ENCODE results near the gene CCDC39. TPM values are rescaled to one million over a fixed set of nuclear protein-coding genes. Genes with fewer than 3 reads are reported as not detected.
"Not testable (repeated sequence)": the region's sequence is repeated elsewhere in the genome, so short reads cannot be mapped to it uniquely, and the experiment has no call there.

The CCDC39 gene
- total RNA-seq, 1 donor from 2014 or later: 0.24 TPM

DNA sequence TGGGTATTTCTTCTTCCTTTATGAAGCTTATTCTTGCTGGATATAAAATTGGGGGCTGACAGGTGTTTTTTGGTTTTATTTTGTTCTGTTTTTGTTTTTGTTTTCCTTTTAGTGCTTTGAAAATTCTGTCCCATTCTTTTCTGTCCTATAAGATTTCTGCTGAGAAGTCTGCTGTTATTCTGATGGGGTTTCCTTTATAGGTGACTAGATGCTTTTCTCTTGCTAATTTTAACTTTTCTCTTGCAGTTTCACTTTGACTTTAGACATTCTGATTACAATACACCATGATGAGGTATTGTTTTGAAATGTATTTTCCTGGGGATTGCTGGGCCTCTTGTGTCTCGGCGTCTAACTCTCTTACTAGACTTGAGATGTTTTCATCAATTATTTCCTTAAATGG lies 54.6 kb downstream of the CCDC39 start:
- no peaks in the 10 kb centered on the region for H3K4me1 Mint-ChIP-seq
- Histone ChIP-seq H3F3A (ENCODE audit: low read depth) (no peaks in the 10 kb centered on the region), H3K4me3 (no peak overlapping the region), H3K36me3 (peaks cover 10% of the 10 kb centered on the region), H3K79me2 (ENCODE audit: low read depth) (no peaks in the 10 kb centered on the region), H3K9me3 (ENCODE audit: low read depth) (peaks cover 5% of the 10 kb centered on the region), H3K4me1 (peaks cover 3% of the 10 kb centered on the region), H2AFZ (replicated peaks) (no peak overlapping the region), H4K20me1 (ENCODE audit: low read depth) (no peaks in the 10 kb centered on the region), H3K4me2 (no peak overlapping the region), H3K27me3 (no peaks in the 10 kb centered on the region), H3K27ac (no peak overlapping the region), H3K9ac (no peak overlapping the region)
- no peak overlapping the region for H3K4me3 Mint-ChIP-seq
- no peaks in the 10 kb centered on the region for H3K27me3 Mint-ChIP-seq (ENCODE audit: insufficient read depth, low read depth)
- DNase-seq (ENCODE audit: low spot score): no peak
- no peaks in the 10 kb centered on the region for H3K9me3 Mint-ChIP-seq
- H3K36me3 Mint-ChIP-seq: peaks cover 2% of the 10 kb centered on the region
- TF ChIP-seq, protein P1, sequence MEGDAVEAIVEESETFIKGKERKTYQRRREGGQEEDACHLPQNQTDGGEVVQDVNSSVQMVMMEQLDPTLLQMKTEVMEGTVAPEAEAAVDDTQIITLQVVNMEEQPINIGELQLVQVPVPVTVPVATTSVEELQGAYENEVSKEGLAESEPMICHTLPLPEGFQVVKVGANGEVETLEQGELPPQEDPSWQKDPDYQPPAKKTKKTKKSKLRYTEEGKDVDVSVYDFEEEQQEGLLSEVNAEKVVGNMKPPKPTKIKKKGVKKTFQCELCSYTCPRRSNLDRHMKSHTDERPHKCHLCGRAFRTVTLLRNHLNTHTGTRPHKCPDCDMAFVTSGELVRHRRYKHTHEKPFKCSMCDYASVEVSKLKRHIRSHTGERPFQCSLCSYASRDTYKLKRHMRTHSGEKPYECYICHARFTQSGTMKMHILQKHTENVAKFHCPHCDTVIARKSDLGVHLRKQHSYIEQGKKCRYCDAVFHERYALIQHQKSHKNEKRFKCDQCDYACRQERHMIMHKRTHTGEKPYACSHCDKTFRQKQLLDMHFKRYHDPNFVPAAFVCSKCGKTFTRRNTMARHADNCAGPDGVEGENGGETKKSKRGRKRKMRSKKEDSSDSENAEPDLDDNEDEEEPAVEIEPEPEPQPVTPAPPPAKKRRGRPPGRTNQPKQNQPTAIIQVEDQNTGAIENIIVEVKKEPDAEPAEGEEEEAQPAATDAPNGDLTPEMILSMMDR (IDR thresholded peaks at IDR 0.05): no peak
- TF ChIP-seq EZH2phosphoT487 (IDR thresholded peaks at IDR 0.05): no peak
- no peak overlapping the region for H3K27ac Mint-ChIP-seq

DNA sequence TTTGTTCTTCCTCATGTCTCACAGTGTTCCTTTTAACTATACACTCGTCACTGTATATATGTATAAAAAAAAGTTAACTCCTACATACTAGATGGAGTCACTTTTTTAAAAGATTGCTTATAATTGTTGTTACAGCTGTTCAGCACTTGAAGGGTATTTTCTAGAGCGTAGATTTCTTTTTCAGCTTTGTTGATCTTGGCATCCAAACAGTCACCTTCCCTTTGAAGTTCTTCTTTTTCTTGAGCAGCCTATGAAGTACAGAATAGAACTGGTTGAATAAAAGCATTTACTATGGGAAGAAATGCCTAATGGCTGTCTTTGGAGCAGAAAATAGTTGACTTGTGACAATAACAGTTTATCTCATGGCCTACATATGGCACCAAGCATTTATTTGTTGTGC lies 59.6 kb downstream of the CCDC39 start:
- DNase-seq (ENCODE audit: low spot score): no peak
- Histone ChIP-seq H3K9me3 (ENCODE audit: low read depth) (peaks cover 5% of the 10 kb centered on the region), H3F3A (ENCODE audit: low read depth) (peaks cover 2% of the 10 kb centered on the region), H4K20me1 (ENCODE audit: low read depth) (no peaks in the 10 kb centered on the region), H3K4me2 (no peak overlapping the region), H2AFZ (replicated peaks) (no peak overlapping the region), H3K79me2 (ENCODE audit: low read depth) (no peaks in the 10 kb centered on the region), H3K4me1 (peaks cover 3% of the 10 kb centered on the region), H3K27me3 (no peaks in the 10 kb centered on the region), H3K4me3 (no peak overlapping the region), H3K36me3 (peaks cover 11% of the 10 kb centered on the region), H3K27ac (no peak overlapping the region), H3K9ac (no peak overlapping the region)
- peaks cover 3% of the 10 kb centered on the region for H3K36me3 Mint-ChIP-seq
- H3K9me3 Mint-ChIP-seq: no peaks in the 10 kb centered on the region
- no peak overlapping the region for H3K4me3 Mint-ChIP-seq
- H3K27ac Mint-ChIP-seq: no peak overlapping the region
- no peak for TF ChIP-seq EZH2phosphoT487 (IDR thresholded peaks at IDR 0.05)
- no peak for TF ChIP-seq EZH2 (IDR thresholded peaks at IDR 0.05)
- TF ChIP-seq, protein P1 (IDR thresholded peaks at IDR 0.05): no peak
- H3K4me1 Mint-ChIP-seq: no peaks in the 10 kb centered on the region
- no peaks in the 10 kb centered on the region for H3K27me3 Mint-ChIP-seq (ENCODE audit: insufficient read depth, low read depth)

- not testable (repeated sequence) for H3K4me3 ChIP-seq; H3K4me1 ChIP-seq; H4K20me1 ChIP-seq (ENCODE audit: low read depth); H3K27ac Mint-ChIP-seq; H3K9me3 ChIP-seq (ENCODE audit: low read depth); H3K4me2 ChIP-seq; H3K9ac ChIP-seq; H2AFZ ChIP-seq (replicated peaks); H3F3A ChIP-seq (ENCODE audit: low read depth); H3K4me3 Mint-ChIP-seq; H3K36me3 ChIP-seq; H3K79me2 ChIP-seq (ENCODE audit: low read depth); H3K9me3 Mint-ChIP-seq; H3K36me3 Mint-ChIP-seq; H3K27me3 Mint-ChIP-seq (ENCODE audit: insufficient read depth, low read depth); H3K4me1 Mint-ChIP-seq; H3K27ac ChIP-seq; DNase-seq (ENCODE audit: low spot score); H3K27me3 ChIP-seq
These were observed 60.7 kb downstream of the CCDC39 start for GRCh38 chr3:180618563-180618962.

- Histone ChIP-seq H3K4me2 (no peak overlapping the region), H4K20me1 (ENCODE audit: low read depth) (no peaks in the 10 kb centered on the region), H3K36me3 (peaks cover 11% of the 10 kb centered on the region), H3K9ac (no peak overlapping the region), H3K79me2 (ENCODE audit: low read depth) (no peaks in the 10 kb centered on the region), H3K4me1 (no peaks in the 10 kb centered on the region), H3K27me3 (no peaks in the 10 kb centered on the region), H2AFZ (replicated peaks) (no peak overlapping the region), H3F3A (ENCODE audit: low read depth) (peaks cover 6% of the 10 kb centered on the region), H3K27ac (no peak overlapping the region), H3K9me3 (ENCODE audit: low read depth) (no peaks in the 10 kb centered on the region), H3K4me3 (no peak overlapping the region)
- H3K4me1 Mint-ChIP-seq: no peaks in the 10 kb centered on the region
- no peak for DNase-seq (ENCODE audit: low spot score)
- no peak overlapping the region for H3K4me3 Mint-ChIP-seq
- no peaks in the 10 kb centered on the region for H3K27me3 Mint-ChIP-seq (ENCODE audit: insufficient read depth, low read depth)
- peaks cover 6% of the 10 kb centered on the region for H3K36me3 Mint-ChIP-seq
- no peaks in the 10 kb centered on the region for H3K9me3 Mint-ChIP-seq
- TF ChIP-seq EZH2 (IDR thresholded peaks at IDR 0.05): no peak
- no peak for TF ChIP-seq EZH2phosphoT487 (IDR thresholded peaks at IDR 0.05)
- TF ChIP-seq, protein P1 (IDR thresholded peaks at IDR 0.05): no peak
- no peak overlapping the region for H3K27ac Mint-ChIP-seq
These were observed 62.2 kb downstream of the CCDC39 start for GRCh38 chr3:180617049-180617448.

All from neural progenitor cell (in vitro differentiated cells).